ENCODE results near the gene STARD4. TPM values are rescaled to one million over a fixed set of nuclear protein-coding genes. Genes with fewer than 3 reads are reported as not detected.
A peak's percentile ranks its signal among the peaks of the same experiment; 100 is the strongest.

Gene STARD4
- polyA plus RNA-seq, 1 donor, result 32.9 TPM

GRCh38 chr5:111551569-111552275, 39.4 kb upstream of the STARD4 start:
- H3K27ac ChIP-seq (ENCODE audit: low read length), result no peak overlapping the region

DNA sequence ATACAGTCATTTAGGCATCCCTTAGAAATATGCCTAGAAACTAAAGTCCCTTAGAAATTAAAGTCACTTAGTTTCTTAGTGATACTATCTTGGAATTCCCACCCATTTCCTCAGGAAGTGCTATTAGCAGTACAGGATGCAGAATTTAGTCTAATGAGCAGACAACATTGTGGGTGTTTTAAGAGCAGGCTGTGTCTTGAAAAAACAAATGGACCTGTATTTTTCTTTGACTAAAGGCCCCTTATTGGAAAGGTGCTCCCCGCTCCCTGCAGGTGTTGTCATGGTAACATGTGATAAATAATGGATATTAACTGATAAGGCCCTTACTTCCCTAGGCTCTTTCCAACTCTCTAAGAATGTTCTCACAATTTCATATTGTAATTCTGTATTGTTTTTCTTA, 38.8 kb upstream of the STARD4 start:
- H3K27ac ChIP-seq (ENCODE audit: low read length), result no peak overlapping the region
- WGBS (ENCODE audit: insufficient coverage, low lambda C conversion rate), result no CpG with 5 or more reads among the region's 1 CpG
- no peaks in the 10 kb centered on the region for H3K27me3 ChIP-seq (ENCODE audit: control insufficient read depth, insufficient read depth, low read length)
- no peak overlapping the region for H3K4me3 ChIP-seq (ENCODE audit: low read length)
- DNase-seq, result no peak
- no peaks in the 10 kb centered on the region for H3K4me1 ChIP-seq (ENCODE audit: control insufficient read depth, insufficient read depth, low read length)
- H3K9me3 ChIP-seq (ENCODE audit: control insufficient read depth, low read depth, low read length), result no peaks in the 10 kb centered on the region
- H3K36me3 ChIP-seq (ENCODE audit: control insufficient read depth, insufficient read depth, low read length), result no peaks in the 10 kb centered on the region

More at GRCh38 chr5:111551569-111552275, 39.4 kb upstream of the STARD4 start:
- Histone ChIP-seq H3K4me3 (ENCODE audit: low read length) (no peak overlapping the region), H3K36me3 (ENCODE audit: control insufficient read depth, insufficient read depth, low read length) (no peaks in the 10 kb centered on the region), H3K9me3 (ENCODE audit: control insufficient read depth, low read depth, low read length) (no peaks in the 10 kb centered on the region), H3K27me3 (ENCODE audit: control insufficient read depth, insufficient read depth, low read length) (no peaks in the 10 kb centered on the region), H3K4me1 (ENCODE audit: control insufficient read depth, insufficient read depth, low read length) (no peaks in the 10 kb centered on the region)
- DNase-seq, result no peak
- 67% methylated on average over 4 of the region's 7 CpGs for WGBS (ENCODE audit: insufficient coverage, low lambda C conversion rate)

- no peak overlapping the region for H3K4me3 ChIP-seq (ENCODE audit: low read length)
- H3K27me3 ChIP-seq (ENCODE audit: control insufficient read depth, insufficient read depth, low read length), result no peaks in the 10 kb centered on the region
- H3K27ac ChIP-seq (ENCODE audit: low read length), result no peak overlapping the region
- peak; percentile 61 to 64 for DNase-seq
- no CpG with 5 or more reads among the region's 8 CpGs for WGBS (ENCODE audit: insufficient coverage, low lambda C conversion rate)
- no peaks in the 10 kb centered on the region for H3K9me3 ChIP-seq (ENCODE audit: control insufficient read depth, low read depth, low read length)
- no peaks in the 10 kb centered on the region for H3K4me1 ChIP-seq (ENCODE audit: control insufficient read depth, insufficient read depth, low read length)
- H3K36me3 ChIP-seq (ENCODE audit: control insufficient read depth, insufficient read depth, low read length), result no peaks in the 10 kb centered on the region
Measured at GRCh38 chr5:111550282-111551020, 38.1 kb upstream of the STARD4 start.

DNA sequence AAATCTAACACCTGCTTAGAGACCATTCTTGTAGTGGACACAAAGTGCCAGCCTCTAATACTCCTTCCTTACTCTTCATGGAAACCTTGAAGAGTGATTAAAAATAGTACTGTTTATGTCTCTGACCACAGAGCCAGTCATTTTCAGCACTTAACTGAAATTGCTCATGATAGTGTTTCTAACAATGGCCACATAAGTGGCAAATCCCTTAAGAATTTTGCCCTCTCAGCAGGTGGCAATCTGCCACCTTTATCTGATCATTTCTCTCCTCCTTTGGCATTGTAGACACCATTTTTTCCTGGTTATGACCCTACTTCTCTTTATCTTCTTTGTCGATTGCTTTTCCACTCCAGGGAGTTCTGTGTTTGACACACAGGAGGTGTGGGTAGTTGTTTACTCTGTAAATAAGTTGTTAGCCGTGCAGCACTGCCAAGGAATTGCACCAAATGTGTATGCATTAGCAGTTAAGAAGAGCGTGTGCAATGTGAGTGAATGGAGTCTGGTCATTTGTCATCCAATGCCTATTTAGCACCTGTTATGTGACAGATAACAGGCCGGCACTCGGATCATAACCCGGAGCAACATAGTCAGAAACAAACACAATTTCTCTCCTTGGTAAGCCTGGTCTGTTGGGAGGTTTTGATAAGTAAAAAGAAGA, 36.8 kb upstream of the STARD4 start:
- no peaks in the 10 kb centered on the region for H3K36me3 ChIP-seq (ENCODE audit: control insufficient read depth, insufficient read depth, low read length)
- no peaks in the 10 kb centered on the region for H3K27me3 ChIP-seq (ENCODE audit: control insufficient read depth, insufficient read depth, low read length)
- no peaks in the 10 kb centered on the region for H3K4me1 ChIP-seq (ENCODE audit: control insufficient read depth, insufficient read depth, low read length)
- DNase-seq, result peak in 1 of 2 donors; percentile 28
- H3K9me3 ChIP-seq (ENCODE audit: control insufficient read depth, low read depth, low read length), result no peaks in the 10 kb centered on the region
- WGBS (ENCODE audit: insufficient coverage, low lambda C conversion rate), result no CpG with 5 or more reads among the region's 6 CpGs
- H3K4me3 ChIP-seq (ENCODE audit: low read length), result no peak overlapping the region
- no peak overlapping the region for H3K27ac ChIP-seq (ENCODE audit: low read length)

GRCh38 chr5:111548348-111548950, 36.1 kb upstream of the STARD4 start:
- Histone ChIP-seq H3K27ac (ENCODE audit: low read length) (no peak overlapping the region), H3K4me3 (ENCODE audit: low read length) (no peak overlapping the region), H3K9me3 (ENCODE audit: control insufficient read depth, low read depth, low read length) (no peaks in the 10 kb centered on the region), H3K4me1 (ENCODE audit: control insufficient read depth, insufficient read depth, low read length) (no peaks in the 10 kb centered on the region), H3K27me3 (ENCODE audit: control insufficient read depth, insufficient read depth, low read length) (no peaks in the 10 kb centered on the region), H3K36me3 (ENCODE audit: control insufficient read depth, insufficient read depth, low read length) (no peaks in the 10 kb centered on the region)
- DNase-seq, result no peak
- 100% methylated on average over 1 of the region's 6 CpGs for WGBS (ENCODE audit: insufficient coverage, low lambda C conversion rate)

DNA sequence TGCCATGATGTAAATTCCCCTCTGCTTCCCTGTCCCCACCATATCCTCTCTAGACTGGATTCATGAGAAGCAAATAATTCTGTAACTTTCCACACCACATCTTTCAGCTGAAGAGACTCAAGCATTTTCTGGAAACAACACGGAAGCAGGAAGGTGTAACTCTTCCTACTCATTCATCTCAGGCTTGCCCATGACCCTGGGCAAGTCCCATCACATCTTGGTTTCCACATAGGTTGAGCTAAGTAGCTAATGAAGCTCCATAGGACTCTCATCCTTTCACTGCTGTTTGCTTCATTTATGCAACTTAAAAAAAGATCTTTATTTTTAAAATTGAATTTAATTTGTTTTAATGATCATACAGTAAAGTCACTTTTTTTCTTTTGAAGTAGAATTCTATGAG, 32.7 kb upstream of the STARD4 start:
- H3K36me3 ChIP-seq (ENCODE audit: control insufficient read depth, insufficient read depth, low read length), result no peaks in the 10 kb centered on the region
- no peak for DNase-seq
- H3K27ac ChIP-seq (ENCODE audit: low read length), result no peak overlapping the region
- no peaks in the 10 kb centered on the region for H3K27me3 ChIP-seq (ENCODE audit: control insufficient read depth, insufficient read depth, low read length)
- no peaks in the 10 kb centered on the region for H3K9me3 ChIP-seq (ENCODE audit: control insufficient read depth, low read depth, low read length)
- H3K4me3 ChIP-seq (ENCODE audit: low read length), result no peak overlapping the region
- no peaks in the 10 kb centered on the region for H3K4me1 ChIP-seq (ENCODE audit: control insufficient read depth, insufficient read depth, low read length)
- no CpG with 5 or more reads among the region's 1 CpG for WGBS (ENCODE audit: insufficient coverage, low lambda C conversion rate)

DNA sequence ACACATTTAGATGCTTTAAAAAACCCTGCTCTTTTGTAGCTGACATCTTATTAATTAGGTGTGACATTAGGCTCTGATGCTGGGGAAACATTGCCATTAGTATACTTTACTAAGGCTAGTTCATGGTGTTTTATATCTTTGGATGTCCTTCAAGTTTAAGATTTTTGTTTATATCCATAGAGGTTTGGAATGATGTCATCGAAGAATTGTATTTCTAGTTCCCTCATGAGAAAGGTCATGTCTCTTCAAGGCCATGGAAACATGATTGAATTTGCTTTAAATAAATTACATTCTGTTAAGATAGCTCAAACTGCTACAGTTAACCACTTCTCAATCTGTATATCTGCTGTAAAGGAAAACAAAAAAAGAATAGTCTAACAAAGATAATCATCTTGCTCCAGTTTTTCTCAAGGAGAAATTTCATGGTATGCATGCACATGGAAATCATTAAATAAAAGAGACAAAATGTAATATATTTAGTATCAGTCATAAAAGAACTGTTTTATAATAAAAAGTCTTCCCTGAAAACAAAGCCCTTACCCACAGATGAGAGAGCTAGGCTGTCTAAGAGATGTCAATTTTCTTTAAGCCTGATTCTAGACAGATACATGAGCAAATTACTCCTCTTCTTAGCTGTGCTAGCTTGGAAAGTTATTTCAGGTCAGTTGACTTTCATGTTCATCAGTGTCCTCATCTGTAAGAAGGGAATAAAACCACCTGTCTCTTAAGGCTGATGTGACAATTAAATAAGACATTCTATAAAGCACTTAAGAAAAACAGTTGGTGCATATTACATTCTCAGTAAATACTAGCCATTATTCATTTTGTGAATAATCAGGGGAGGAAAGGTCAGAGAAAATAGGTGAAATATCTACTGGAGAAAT, 25.0 kb upstream of the STARD4 start:
- H3K4me3 ChIP-seq (ENCODE audit: low read length), result no peak overlapping the region
- H3K27ac ChIP-seq (ENCODE audit: low read length), result no peak overlapping the region
- no peaks in the 10 kb centered on the region for H3K4me1 ChIP-seq (ENCODE audit: control insufficient read depth, insufficient read depth, low read length)
- 67% methylated on average over 1 of the region's 1 CpG for WGBS (ENCODE audit: insufficient coverage, low lambda C conversion rate)
- no peaks in the 10 kb centered on the region for H3K36me3 ChIP-seq (ENCODE audit: control insufficient read depth, insufficient read depth, low read length)
- H3K9me3 ChIP-seq (ENCODE audit: control insufficient read depth, low read depth, low read length), result no peaks in the 10 kb centered on the region
- DNase-seq, result no peak
- no peaks in the 10 kb centered on the region for H3K27me3 ChIP-seq (ENCODE audit: control insufficient read depth, insufficient read depth, low read length)

DNA sequence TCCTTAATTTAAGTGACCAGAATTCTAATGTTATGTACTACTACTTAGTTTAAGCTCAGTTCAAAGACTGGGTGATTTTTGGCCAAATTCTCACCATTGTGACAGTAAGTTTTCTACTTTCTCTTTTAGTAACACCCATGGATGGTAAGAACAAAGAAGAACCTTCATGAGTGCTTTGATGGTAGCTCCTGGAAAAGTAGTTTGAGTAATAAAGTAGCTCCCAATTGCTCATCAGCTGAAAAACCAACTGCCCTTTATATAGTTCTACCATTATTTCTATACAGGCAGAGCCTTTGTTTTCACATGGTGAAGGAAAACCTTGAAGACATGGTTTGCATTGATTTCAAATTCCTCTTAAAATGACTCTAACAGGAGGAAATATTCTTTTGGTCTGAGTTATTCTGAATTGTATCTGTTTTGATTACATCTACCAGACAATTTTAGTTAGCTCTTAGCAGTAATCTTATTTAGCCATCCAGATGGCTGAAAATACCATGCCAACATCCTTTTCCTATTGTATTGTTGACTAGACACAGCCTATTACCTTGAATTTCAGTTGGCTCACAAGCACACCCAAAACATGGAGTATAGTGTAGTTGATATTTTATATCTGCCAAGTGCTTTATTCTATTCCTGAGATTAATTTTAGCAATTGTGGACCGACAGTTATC, 23.7 kb upstream of the STARD4 start:
- H3K4me1 ChIP-seq (ENCODE audit: control insufficient read depth, insufficient read depth, low read length), result no peaks in the 10 kb centered on the region
- no CpG with 5 or more reads among the region's 1 CpG for WGBS (ENCODE audit: insufficient coverage, low lambda C conversion rate)
- H3K36me3 ChIP-seq (ENCODE audit: control insufficient read depth, insufficient read depth, low read length), result no peaks in the 10 kb centered on the region
- no peaks in the 10 kb centered on the region for H3K27me3 ChIP-seq (ENCODE audit: control insufficient read depth, insufficient read depth, low read length)
- no peak overlapping the region for H3K27ac ChIP-seq (ENCODE audit: low read length)
- no peaks in the 10 kb centered on the region for H3K9me3 ChIP-seq (ENCODE audit: control insufficient read depth, low read depth, low read length)
- no peak for DNase-seq
- H3K4me3 ChIP-seq (ENCODE audit: low read length), result no peak overlapping the region

DNA sequence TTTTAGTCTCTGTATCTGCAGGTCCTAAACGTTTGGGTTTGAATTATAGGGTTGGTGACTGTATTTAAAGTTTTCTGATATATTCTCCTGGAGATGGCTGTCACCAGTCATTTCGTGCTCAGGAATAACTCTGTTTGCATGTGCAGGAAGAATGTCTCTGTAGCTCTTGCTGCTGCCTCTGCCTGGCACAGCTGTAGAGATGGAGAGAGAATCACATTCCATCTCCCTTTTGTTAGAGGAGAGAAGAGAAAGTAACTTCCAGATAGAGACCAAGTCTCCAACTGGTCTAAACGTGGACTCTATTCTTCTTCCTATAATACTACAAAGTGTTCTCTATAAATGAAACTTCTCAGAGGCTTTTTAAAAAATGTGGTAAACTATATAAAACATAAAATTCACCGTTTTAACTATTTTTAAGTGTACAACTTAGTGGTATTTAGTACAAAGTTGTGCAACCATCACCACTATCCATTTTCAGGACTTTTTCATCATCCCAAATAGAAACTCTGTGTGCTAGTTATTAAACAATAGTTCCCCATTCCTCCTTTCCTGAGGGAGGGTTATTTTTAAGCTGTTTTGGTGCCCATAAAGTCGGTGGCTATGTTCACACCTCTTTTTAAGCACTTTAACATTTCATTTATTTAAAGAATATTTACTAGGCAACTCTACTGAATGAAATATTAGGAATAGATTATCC, 20.7 kb upstream of the STARD4 start:
- Histone ChIP-seq H3K27me3 (ENCODE audit: control insufficient read depth, insufficient read depth, low read length) (no peaks in the 10 kb centered on the region), H3K27ac (ENCODE audit: low read length) (no peak overlapping the region), H3K4me1 (ENCODE audit: control insufficient read depth, insufficient read depth, low read length) (no peaks in the 10 kb centered on the region), H3K4me3 (ENCODE audit: low read length) (no peak overlapping the region), H3K9me3 (ENCODE audit: control insufficient read depth, low read depth, low read length) (no peaks in the 10 kb centered on the region), H3K36me3 (ENCODE audit: control insufficient read depth, insufficient read depth, low read length) (no peaks in the 10 kb centered on the region)
- no CpG with 5 or more reads among the region's 5 CpGs for WGBS (ENCODE audit: insufficient coverage, low lambda C conversion rate)
- DNase-seq, result no peak

Measured in large intestine (tissue), 3 donors.